Suprapubic skin (tissue), 4 donors: ENCODE measurements around the gene ITSN2.

Experiments
- POLR2A ChIP-seq, 2 donors: fragments of 450-650 bp; IDR thresholded peaks; one replicate each; pipeline ENCODE4 v1.6.1; 2017; ENCODE audit warnings: antibody characterized with exemption in 2 of 2, mild to moderate bottlenecking in 2 of 2, moderate library complexity in 2 of 2
- POLR2AphosphoS5 ChIP-seq, 3 donors: sonication (generic); formaldehyde crosslinking; IDR thresholded peaks; one replicate each; pipeline ENCODE4 v1.6.1; 2017; ENCODE audit warnings: antibody characterized with exemption in 3 of 3
- TF ChIP-seq, protein P1 (sequence below), 2 donors: fragments of 200-600 bp in 1 of 2; fragments of 450-650 bp in 1 of 2; sonication (generic) in 1 of 2; IDR thresholded peaks; one replicate each; pipeline ENCODE4 v1.5.1; 2016 to 2019; ENCODE audit warnings: antibody characterized with exemption in 2 of 2, mild to moderate bottlenecking in 1 of 2, moderate library complexity in 1 of 2

- TF ChIP-seq, protein P1, sequence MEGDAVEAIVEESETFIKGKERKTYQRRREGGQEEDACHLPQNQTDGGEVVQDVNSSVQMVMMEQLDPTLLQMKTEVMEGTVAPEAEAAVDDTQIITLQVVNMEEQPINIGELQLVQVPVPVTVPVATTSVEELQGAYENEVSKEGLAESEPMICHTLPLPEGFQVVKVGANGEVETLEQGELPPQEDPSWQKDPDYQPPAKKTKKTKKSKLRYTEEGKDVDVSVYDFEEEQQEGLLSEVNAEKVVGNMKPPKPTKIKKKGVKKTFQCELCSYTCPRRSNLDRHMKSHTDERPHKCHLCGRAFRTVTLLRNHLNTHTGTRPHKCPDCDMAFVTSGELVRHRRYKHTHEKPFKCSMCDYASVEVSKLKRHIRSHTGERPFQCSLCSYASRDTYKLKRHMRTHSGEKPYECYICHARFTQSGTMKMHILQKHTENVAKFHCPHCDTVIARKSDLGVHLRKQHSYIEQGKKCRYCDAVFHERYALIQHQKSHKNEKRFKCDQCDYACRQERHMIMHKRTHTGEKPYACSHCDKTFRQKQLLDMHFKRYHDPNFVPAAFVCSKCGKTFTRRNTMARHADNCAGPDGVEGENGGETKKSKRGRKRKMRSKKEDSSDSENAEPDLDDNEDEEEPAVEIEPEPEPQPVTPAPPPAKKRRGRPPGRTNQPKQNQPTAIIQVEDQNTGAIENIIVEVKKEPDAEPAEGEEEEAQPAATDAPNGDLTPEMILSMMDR (IDR thresholded peaks at IDR 0.05), result no peak
- no peak for TF ChIP-seq POLR2A (IDR thresholded peaks at IDR 0.05)
- no peak for TF ChIP-seq POLR2AphosphoS5 (IDR thresholded peaks at IDR 0.05)
Observed at GRCh38 chr2:24247592-24247991, 112.7 kb downstream of the ITSN2 start.
